NCI-H82 treated with DMSO at 0.1 percent for 48 hours (cell line): ENCODE measurements around the gene LRIG2.
"Not testable (repeated sequence)": the region's sequence is repeated elsewhere in the genome, so short reads cannot be mapped to it uniquely, and the experiment has no call there.

ENCODE experiments used
- DNase-seq: peaks from one replicate; lab custom pipeline; 2025; ENCODE audit not compliant: unreplicated experiment; lab: John Stamatoyannopoulos, UW

LRIG2 gene, protein sequence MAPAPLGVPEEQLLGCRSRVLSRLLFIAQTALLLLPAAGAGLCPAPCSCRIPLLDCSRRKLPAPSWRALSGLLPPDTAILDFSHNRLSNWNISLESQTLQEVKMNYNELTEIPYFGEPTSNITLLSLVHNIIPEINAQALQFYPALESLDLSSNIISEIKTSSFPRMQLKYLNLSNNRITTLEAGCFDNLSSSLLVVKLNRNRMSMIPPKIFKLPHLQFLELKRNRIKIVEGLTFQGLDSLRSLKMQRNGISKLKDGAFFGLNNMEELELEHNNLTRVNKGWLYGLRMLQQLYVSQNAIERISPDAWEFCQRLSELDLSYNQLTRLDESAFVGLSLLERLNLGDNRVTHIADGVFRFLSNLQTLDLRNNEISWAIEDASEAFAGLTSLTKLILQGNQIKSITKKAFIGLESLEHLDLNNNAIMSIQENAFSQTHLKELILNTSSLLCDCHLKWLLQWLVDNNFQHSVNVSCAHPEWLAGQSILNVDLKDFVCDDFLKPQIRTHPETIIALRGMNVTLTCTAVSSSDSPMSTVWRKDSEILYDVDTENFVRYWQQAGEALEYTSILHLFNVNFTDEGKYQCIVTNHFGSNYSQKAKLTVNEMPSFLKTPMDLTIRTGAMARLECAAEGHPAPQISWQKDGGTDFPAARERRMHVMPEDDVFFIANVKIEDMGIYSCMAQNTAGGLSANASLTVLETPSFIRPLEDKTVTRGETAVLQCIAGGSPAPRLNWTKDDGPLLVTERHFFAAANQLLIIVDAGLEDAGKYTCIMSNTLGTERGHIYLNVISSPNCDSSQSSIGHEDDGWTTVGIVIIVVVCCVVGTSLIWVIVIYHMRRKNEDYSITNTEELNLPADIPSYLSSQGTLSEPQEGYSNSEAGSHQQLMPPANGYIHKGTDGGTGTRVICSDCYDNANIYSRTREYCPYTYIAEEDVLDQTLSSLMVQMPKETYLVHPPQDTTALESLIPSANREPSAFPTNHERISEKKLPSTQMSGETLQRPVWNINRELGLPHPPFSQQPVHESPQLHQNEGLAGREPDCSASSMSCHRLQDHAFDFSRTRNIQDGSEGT

DNA sequence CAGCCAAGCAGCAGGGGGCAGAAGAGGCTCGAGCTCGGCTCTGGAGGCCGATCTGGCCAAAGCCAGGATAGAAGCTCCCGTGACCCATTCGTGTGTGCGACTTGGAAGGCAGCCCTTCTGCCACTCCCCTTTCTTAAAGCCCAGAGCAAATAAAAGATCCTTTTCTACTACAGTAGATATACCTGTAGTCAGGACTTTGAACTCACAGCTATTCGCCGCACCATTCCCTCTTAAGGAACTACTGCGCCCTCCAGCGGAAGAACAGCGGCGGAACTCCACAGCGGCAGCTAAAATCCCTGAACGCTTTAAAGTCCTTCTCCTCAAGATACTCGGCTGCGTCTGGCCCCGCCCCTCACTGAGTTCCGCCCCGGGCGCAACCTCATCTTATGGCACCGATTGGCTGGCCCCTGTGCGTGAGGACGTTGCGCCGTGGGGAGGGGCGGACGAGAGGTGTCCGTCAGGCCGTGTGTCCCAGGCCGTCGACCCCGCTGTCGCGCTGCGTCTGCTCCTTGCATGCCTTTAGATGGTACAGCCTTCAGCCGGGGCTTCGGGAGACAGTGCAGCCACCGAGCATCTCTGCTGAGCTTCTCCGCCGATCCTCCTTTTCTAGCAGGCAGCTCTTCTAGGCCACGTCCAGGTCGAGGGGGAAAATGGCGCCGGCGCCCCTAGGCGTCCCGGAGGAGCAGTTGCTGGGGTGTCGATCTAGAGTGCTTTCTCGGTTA, at the start of gene LRIG2:
Gene LRIG2 (plus strand): TSS at position 442 of the 722 bp plus-strand sequence. CDS start 209 bp downstream, at position 651.
- peak; percentile 99 for DNase-seq

DNA sequence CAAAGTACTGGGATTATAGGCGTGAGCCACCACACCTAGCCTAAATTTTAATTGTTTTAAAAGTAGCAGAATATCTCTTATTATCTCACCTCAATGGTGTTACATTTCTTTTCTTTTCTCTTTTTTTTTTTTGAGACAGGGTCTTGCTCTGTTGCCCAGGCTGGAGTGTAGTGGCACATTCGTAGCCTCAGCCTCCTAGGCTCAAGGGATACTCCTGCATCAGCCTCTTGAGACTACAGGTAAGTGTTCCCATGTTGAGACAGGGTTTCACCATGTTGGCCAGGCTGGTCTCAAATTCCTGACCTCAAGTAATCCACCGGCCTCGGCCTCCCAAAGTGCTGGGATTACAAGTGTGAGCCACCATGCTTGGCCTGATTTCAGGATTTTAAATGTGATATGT, 49.7 kb upstream of the LRIG2 start:
- not testable (repeated sequence) for DNase-seq

DNA sequence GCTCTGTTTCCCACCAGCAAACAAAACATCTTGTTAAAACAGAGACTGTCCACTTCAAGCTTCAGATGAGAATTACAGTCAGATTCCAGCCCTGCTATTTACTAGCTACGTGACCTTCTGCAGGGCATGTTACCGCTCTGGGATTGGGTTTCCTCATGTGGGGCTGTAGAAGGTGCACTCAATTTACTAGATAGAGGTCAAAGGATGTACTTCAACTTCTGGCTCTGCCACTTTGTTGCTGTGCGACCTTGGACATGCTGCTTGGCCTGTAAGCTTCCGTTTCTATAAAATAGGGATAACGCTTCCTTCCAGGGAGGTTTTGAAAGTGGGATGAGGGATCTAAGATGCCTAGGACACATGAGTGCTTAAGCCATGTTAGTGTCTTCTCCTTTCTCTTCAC, 46.0 kb upstream of the LRIG2 start:
- no peak for DNase-seq

DNA sequence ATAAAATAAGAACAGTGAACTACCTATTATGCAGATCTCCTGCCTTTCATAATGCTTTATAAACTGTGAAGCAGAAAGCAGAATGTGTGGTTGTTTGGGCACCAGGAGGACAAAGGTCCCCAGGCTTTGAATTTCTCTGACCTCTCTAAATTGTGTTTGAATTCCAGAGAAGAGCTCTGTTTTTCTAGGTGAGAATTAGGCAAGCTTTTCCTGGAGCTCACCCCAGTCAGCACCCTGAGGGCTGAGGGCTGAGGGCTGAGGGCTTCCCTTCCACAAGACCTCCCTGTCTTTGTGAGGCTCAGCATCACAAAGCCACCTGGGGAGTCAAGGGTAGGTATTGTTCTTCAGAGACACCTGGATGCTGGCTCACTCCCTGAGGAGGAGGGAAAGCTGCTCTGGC, 45.5 kb upstream of the LRIG2 start:
- no peak for DNase-seq

DNA sequence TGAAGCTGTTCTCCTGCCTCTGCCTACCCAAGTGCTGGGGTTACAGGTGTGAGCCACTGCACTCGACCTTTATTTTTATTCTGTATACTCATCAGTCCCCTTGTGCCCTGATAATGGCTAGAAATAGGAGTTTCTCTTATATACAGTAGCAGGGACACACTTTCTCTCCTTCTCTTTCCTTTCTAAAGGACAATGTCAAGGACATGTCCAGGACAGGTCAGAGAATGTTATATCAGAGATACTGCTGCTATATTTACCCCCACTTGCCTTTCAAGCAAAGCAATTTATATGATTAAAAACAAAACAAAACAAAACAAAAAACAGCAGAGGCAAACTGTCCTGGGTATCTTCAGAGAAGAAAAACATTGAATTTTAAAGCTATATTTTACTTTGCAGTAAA, 43.2 kb upstream of the LRIG2 start:
- no peak for DNase-seq

DNA sequence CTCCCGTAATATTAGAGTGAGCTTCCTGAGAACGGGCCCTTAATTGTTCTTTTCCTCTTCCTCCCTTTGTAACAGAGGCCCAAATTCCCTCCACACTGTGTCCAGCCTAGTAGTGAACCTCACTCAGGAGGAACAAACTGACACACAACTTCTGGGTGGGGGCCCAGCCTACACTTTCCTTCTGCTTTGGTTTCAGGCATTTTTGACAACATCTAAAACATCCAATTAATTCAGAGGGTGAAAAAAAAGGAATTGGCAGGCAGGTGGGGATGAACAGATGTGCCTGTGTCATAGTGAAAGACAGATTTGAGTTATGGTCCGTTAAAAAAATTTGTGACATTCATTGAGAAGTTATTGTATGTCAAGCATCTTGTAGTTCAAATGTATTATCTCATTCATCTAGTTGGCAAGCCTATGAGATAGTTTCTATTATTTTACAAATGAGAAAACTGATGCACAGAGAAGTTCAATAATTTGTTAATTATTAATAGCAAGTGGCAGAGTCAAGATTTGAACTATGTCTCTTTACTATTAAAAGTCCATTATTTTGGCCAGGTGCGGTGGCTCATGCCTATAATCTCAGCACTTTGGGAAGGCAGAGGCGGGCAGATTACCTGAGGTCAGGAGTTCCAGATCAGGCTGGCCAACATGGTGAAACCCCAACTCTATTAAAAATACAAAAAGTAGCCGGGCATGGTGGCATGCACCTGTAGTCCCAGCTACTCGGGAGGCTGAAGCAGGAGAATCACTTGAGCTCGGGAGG, 41.6 kb upstream of the LRIG2 start:
- no peak for DNase-seq

DNA sequence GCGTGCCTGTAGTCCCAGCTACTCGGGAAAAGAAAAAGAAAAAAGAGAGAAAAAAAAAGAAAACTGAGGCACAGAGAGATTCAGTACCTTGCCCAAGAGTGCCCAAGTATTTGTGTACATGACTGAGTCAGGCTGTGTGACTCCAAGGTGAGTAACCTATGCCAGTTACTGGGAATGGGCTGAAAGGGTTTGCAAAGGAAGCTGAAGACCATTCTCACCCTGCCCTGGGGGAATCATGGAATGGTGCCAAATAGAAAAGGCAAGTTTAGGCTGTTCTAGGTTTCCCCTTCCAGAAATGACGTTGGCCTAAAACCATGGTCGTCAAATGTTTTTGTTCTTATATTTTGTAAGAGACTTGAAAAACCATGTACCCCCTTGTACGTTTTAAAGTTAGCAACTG, 37.9 kb upstream of the LRIG2 start:
- DNase-seq, result no peak

DNA sequence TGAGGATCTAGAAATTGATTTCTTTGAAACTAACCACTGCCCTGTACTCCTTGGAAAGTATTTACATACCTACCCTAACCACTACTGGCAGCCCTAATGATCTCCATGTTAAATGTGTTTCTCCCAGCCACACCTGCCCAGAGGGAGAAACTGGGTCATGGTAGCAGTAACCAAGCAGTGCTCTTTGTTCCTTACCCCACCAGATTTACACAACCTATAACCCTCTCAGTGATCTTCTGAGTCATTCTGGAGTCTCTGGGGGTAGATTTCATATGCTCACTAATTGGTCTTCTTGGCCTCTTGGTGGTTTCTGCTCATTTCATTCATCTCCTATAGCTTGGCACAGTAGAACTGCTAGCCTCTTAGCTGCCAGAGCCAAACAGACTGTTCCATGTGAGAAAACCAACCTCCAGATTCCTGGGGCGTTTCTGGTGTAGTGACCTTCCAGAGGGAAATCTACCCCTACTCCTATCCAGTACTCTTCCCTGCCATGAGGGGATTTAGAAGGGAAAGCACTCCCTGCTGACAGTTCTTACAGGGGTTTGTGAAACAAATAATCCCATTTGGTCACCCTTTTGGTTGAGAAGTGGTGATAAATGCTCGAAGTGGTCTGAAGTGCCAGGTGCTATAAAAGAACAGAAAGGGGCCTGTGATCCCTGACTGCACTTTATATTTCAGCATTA, 36.2 kb upstream of the LRIG2 start:
- DNase-seq, result peak; percentile 60

DNA sequence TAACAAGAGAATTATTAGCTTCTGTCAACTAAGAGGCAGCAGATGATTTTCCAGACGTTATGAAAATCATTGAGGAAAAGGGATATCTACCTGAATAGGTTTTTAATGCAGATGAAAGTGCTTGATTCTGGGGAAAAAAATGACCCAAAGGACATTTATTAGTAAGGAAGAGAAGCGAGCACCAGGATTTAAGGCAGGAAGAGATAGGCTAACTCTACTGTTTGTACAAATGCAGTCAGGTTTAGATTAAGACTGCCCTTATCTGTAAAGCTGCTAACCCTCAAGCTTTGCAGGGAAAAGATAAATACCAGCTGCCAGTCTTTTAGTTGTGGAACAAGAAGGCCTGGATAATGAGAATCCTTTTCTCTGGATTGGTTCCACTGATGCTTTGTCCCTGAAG, 33.0 kb upstream of the LRIG2 start:
- DNase-seq, result peak; percentile 74

DNA sequence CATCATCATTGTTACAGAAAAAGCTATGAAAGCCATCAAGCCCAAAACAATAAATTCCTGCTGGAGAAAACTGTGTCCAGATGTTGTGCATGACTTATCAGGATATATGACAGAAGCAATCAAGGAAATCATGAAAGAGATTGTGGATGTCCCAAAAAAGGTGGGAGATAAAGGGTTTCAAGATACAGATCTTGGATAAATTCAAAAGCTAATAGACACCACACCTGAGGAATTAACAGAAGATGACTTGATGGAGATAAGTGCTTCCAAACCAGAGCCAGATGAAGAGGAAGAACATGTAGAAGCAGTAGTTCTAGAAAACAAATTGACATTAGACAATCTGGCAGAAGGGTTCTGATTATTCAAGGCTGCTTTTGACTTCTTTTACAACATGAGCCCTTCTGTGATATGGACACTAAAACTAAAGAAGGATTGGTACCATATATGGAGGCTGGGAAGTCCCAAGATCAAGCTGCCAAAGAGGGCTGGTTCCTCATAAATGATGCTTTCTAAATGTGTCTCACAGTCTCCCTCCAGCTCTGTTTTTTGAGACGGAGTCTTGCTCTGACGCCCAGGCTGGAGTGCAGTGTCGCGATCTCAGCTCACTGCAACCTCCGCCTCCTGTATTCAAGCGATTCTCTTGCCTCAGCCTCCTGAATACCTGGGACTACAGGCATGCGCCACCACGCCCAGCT, 32.1 kb upstream of the LRIG2 start:
- no peak for DNase-seq

DNA sequence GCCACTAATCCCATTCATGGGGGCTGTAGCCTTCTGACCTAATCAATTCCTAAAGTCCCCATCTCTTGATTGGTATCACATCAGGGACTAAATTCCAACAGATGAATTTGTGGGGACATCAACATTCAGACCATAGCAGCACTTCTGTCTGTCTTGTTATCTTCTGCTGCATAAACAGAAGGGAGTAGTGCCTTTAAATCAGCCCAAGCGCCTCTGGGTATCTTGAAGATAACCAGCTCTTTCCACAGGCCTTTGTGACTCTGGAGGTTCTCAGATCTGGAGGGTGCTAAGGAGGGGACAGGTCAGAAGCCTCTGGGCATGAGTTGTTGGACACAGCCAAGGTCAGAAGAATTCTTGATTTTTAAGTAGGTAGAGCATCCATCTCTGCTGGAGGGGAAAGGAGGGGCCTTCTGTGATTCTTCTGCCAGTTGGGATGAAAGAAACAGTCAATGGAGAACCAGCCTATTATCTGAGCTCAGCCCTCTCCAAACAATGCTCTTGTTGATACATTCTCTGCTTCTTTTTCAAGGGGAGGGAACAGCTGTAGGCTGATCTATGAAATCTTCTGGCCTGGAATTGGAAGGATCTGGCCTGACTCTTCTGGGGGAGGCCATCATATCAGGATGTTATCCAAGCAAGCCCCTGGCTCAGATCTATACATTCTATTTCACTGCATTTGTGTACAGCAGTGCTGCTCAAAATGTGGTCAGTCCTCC, 31.3 kb upstream of the LRIG2 start:
- no peak for DNase-seq

DNA sequence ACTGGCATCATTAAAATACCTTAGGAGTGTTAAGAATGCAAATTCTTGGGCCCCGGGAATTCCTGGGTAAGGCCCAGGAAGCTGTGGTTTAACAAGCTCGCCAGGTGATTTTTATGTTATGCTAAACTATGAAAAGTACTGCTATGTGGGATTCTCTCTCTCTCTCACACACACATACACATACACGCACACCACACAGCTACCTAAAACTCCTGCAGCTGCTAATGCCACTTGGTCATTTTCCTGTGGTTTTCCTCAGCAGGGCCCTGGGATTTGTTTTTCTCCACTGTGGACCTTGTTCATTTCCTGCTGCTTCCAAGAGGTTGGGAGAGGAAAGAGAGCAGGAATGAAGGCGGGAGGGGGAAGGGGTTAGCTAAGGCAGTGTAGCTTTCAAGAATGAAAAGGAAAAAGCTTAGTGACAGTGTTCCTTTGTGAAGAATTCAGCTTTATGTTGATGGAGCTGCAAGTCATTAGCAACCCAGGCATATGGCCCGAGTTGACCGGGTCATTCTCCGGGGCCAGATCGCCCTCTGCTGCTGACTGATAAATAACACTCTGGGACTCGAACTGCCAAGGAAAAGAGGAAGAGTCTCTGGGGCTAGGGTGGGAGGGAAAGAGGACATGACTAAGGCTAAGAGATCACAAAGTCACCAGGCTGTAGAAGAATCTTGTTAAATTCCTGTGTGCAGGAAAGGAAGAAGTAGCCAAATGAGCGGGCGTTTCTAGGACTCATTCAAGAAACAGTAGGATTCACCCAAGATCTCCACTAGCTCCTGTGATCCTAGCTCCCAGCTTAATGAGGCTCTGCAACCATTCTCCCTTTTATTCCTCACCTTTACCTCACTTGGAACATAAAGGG, 30.5 kb upstream of the LRIG2 start:
- DNase-seq, result peak; percentile 70

DNA sequence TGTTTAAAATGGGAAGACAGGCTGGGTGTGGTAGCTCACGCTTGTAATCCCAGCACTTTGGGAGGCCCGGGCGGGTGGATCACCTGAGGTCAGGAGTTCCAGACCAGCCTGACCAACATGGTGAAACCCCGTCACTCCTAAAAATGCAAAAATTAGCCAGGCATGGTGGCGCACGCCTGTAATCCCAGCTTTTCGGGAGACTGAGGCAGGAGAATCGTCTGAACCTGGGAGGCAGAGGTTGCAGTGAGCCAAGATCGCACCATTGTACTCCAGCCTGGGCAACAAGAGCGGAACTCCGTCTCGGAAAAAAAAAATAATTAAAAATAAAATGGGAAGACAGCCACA, 29.9 kb upstream of the LRIG2 start:
- DNase-seq, result not testable (repeated sequence)

DNA sequence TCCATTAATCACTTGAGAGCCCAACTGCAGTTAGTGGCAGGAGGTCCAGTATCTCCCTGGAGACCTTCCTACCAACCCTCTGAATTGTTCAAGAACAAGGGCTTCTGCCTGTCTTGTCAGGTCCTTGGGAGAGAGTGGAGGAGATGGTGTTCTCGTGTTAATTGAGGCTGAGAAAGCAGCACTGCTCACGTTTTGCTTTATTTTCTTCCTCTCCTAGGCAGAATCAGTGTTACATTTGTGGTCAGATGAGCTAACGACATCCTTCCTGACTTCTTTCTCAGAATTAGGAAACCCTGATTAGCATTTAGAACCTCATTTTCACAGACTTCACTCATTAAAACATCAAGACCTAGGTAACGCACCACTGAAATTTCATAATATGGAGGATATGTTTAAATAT, 26.4 kb upstream of the LRIG2 start:
- no peak for DNase-seq

DNA sequence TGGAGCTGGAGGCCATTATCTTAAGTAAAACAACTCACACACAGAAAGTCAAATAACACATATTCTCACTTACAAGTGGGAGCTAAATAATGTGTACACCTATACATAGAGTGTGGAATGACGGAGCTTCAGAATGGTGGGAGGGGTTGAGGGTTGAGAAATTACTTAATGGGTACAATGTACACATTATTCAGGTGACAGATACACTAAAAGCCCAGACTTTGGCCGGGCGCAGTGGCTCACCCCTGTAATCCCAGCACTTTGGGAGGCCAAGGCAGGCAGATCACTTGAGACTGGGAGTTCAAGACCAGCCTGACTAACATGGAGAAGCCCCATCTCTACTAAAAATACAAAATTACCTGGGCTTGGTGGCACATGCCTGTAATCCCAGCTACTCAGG, 24.9 kb upstream of the LRIG2 start:
- DNase-seq, result no peak

DNA sequence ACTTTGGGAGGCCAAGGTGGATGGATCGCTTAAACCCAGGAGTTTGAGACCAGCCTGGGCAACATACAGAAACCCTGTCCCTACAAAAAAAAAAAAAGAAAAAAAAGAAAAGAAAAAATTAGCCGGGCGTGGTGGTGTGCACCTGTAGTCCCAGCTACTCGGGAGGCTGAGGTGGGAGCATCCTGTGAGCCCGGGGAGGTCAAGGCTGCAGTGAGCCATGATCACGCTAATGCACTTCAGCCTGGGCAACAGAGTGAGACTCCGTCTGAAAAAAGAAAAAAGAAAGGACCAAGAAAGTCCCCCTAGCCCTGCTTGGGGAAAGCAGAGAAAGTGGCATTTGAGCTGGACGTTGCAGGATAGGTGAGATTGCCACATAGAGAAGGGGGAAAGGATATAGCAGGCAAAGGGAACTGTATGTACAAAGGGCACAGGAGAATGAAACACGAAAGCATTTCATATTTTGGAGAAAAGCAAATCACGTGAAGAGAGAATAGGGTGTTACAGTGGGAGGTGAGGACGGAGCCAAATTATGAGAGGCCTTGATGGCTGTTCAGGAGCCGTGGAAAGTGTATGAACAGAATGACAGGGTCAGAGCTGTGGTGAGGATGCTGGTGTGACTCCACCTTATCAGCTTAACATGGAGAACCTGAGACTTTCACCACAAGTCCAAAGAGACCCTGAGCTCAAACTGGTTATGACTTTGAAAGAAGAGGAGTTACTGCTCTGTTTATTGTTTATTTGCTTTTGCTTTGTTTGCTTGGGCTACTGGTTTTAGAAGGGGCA, 19.5 kb upstream of the LRIG2 start:
- DNase-seq, result no peak

DNA sequence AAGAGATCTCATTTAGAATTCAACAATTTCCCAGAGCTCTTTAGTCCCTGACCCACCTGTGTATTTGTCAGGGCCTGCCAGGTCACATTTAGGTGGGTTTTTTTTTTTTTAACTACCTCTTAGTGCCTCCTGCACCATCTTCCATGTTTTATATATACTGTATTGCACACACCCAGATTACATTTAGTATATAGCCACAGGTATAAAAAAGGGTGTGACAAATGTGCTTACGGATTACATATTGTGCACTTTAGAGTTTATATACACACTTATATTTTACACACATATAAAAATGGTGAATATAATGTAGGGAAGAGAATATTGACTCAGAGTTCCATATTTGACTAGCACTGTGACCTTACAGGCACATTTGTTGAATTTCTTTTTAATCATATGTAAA, 17.4 kb upstream of the LRIG2 start:
- no peak for DNase-seq
